ENCODE measurements around the gene PHF24.

The PHF24 gene

GRCh38 chr9:34986540-34987047 lies 28.5 kb downstream of the PHF24 start:
- TF ChIP-seq CREB5 (CRISPR knock-in tag; IDR thresholded peaks at IDR 0.05; ENCODE audit: low read depth) (no peak), ZC3H10 (CRISPR knock-in tag; IDR thresholded peaks at IDR 0.05) (no peak), CSDC2 (CRISPR knock-in tag; IDR thresholded peaks at IDR 0.05) (no peak), TOX (CRISPR knock-in tag; IDR thresholded peaks at IDR 0.05; ENCODE audit: borderline replicate concordance) (no peak), OSR1 (CRISPR knock-in tag; IDR thresholded peaks at IDR 0.05) (no peak), ESRRG (CRISPR knock-in tag; IDR thresholded peaks at IDR 0.05) (no peak), ZNF565 (CRISPR knock-in tag; conservative IDR thresholded peaks at IDR 0.05; ENCODE audit: low read depth) (no peak), ARNTL (CRISPR knock-in tag; IDR thresholded peaks at IDR 0.05; ENCODE audit: borderline replicate concordance, low read depth) (no peak), ZNF8 (CRISPR knock-in tag; IDR thresholded peaks at IDR 0.05) (no peak), ISL1 (CRISPR knock-in tag; IDR thresholded peaks at IDR 0.05) (no peak), GLIS3 (CRISPR knock-in tag; IDR thresholded peaks at IDR 0.05) (no peak), ZFP3 (CRISPR knock-in tag; IDR thresholded peaks at IDR 0.05) (no peak), POU6F1 (CRISPR knock-in tag; IDR thresholded peaks at IDR 0.05; ENCODE audit: borderline replicate concordance, low read depth) (no peak)
- no peak for ATAC-seq

DNA sequence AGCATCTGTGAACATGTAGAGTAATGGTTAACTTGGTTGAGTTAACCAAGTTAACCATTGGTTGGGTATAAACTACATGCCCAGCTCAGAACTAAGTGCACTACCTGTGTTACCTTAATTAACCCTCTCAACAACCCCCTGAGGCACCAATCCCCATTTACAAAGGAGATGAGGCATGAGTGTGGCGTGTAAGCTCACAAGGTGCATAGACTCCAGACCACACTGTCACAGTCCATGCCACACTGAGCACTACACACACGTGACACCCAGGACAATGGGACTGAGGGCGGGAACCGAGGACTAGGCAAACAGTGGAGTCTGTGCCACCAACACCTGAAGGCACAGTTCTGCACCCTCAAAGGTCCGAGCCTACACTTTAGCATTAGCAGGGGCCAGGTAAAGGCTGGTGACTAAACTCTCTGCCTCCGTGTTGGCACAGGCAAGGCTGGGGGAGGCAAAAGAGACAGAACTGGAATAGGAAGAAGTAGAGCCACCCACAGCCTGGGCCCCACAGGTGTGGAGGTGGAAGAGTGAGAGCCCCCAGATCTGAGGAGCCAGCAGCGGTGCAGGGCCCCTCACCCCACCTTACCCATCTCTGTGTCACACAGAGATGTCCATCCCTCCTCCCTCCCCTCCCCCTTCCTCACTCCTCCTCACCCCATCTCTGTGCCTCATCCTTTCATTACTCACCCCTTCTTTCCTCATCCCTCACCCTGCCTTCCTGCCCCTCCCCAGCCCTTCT lies 29.2 kb downstream of the PHF24 start:
- TF ChIP-seq ZFP30 (CRISPR knock-in tag; IDR thresholded peaks at IDR 0.05) (no peak), RARB (CRISPR knock-in tag; IDR thresholded peaks at IDR 0.05) (no peak), ZFP3 (CRISPR knock-in tag; IDR thresholded peaks at IDR 0.05) (no peak), CSRNP3 (CRISPR knock-in tag; IDR thresholded peaks at IDR 0.05) (no peak), CREB5 (CRISPR knock-in tag; IDR thresholded peaks at IDR 0.05; ENCODE audit: low read depth) (no peak), TCF4 (CRISPR knock-in tag; IDR thresholded peaks at IDR 0.05; ENCODE audit: borderline replicate concordance) (no peak), TSHZ2 (CRISPR knock-in tag; IDR thresholded peaks at IDR 0.05) (no peak), ESRRG (CRISPR knock-in tag; IDR thresholded peaks at IDR 0.05) (no peak), ZNF70 (CRISPR knock-in tag; IDR thresholded peaks at IDR 0.05) (no peak), ZC3H10 (CRISPR knock-in tag; IDR thresholded peaks at IDR 0.05) (no peak), ZNF8 (CRISPR knock-in tag; IDR thresholded peaks at IDR 0.05) (no peak), TOX (CRISPR knock-in tag; IDR thresholded peaks at IDR 0.05; ENCODE audit: borderline replicate concordance) (no peak), SNAI2 (CRISPR knock-in tag; IDR thresholded peaks at IDR 0.05) (no peak), GLIS3 (CRISPR knock-in tag; IDR thresholded peaks at IDR 0.05) (no peak), ZNF565 (CRISPR knock-in tag; conservative IDR thresholded peaks at IDR 0.05; ENCODE audit: low read depth) (no peak)
- ATAC-seq = no peak
